HepG2 (cell line): ENCODE results near the gene GCHFR. TPM values are rescaled to one million over a fixed set of nuclear protein-coding genes. Genes with fewer than 3 reads are reported as not detected.

ENCODE experiments used
- FOXK1 ChIP-seq: sonication (generic); formaldehyde crosslinking; IDR thresholded peaks from 2 replicates; pipeline ENCODE4 v1.4.0; 2020; ENCODE audit warnings: low read depth, missing genetic modification reagents, borderline replicate concordance
- GATAD2A ChIP-seq: IDR thresholded peaks from 2 replicates; pipeline ENCODE4 v1.6.1; 2016
- HDAC6 ChIP-seq: fragments of 200-600 bp; sonication (generic); IDR thresholded peaks from 2 replicates; pipeline ENCODE4 v1.7.0; 2017; ENCODE audit warnings: mild to moderate bottlenecking, antibody characterized with exemption, low read length, low read depth
- HIC2 ChIP-seq: sonication (generic); formaldehyde crosslinking; IDR thresholded peaks from 2 replicates; pipeline ENCODE4 v1.9.0; 2022; ENCODE audit warnings: low read depth, missing genetic modification reagents
- IRF9 ChIP-seq: sonication (generic); formaldehyde crosslinking; IDR thresholded peaks from 2 replicates; pipeline ENCODE4 v1.8.0; 2022; ENCODE audit warnings: missing genetic modification reagents, mild to moderate bottlenecking, borderline replicate concordance
- ISX ChIP-seq: sonication (generic); formaldehyde crosslinking; conservative IDR thresholded peaks from 2 replicates; pipeline ENCODE4 v1.5.0; 2020; ENCODE audit warnings: missing genetic modification reagents
- MAZ ChIP-seq, 2 experiments: sonication (generic) in 1 of 2; formaldehyde crosslinking in 1 of 2; IDR thresholded peaks; 2 replicates each; pipeline versions ENCODE4 v1.5.0 to v1.6.1; 2012 to 2020; ENCODE audit warnings: low read depth in 2 of 2, mild to moderate bottlenecking in 2 of 2, borderline replicate concordance in 1 of 2, improper control_type of control experiment in 1 of 2, low read length in 1 of 2, missing genetic modification reagents in 1 of 2, moderate library complexity in 1 of 2
- RNF219 ChIP-seq: sonication (generic); formaldehyde crosslinking; IDR thresholded peaks from 2 replicates; pipeline ENCODE4 v1.5.0; 2020; ENCODE audit warnings: mild to moderate bottlenecking, missing genetic modification reagents
- SIX1 ChIP-seq: sonication (generic); formaldehyde crosslinking; IDR thresholded peaks from 2 replicates; pipeline ENCODE4 v1.4.0; 2020; ENCODE audit warnings: missing genetic modification reagents, borderline replicate concordance
- SMAD3 ChIP-seq: sonication (generic); formaldehyde crosslinking; IDR thresholded peaks from 2 replicates; pipeline ENCODE4 v1.4.0; 2020; ENCODE audit warnings: missing genetic modification reagents
- SNAPC2 ChIP-seq: sonication (generic); formaldehyde crosslinking; IDR thresholded peaks from 2 replicates; pipeline ENCODE4 v1.8.1; 2022; ENCODE audit warnings: mild to moderate bottlenecking, missing genetic modification reagents
- TFE3 ChIP-seq: IDR thresholded peaks from 2 replicates; pipeline ENCODE4 v1.6.1; 2016
- ZNF280D ChIP-seq: sonication (generic); formaldehyde crosslinking; IDR thresholded peaks from 2 replicates; pipeline ENCODE4 v1.5.1; 2020; ENCODE audit warnings: mild to moderate bottlenecking, missing genetic modification reagents
- polyA plus RNA-seq, 8 experiments: library from polyadenylated mRNA; depleted of rRNA in 3 of 8; stranded (reverse) in 7 of 8; unstranded in 1 of 8; fragments of >200 nt; fragmentation: Illumina TruSeq in 4 of 8; extraction: Trizol in 4 of 8; gene quantifications; 2 replicates each; pipeline versions ENCODE4 v1.2.1 to v1.2.3, GENCODE V29; 2011 to 2016; ENCODE audit warnings: low read depth in 4 of 8, missing spikeins in 1 of 8, mixed read lengths in 1 of 8; ENCODE audit not compliant: insufficient read depth in 1 of 8
- total RNA-seq, 5 experiments: library from RNA; depleted of rRNA; stranded (reverse); fragments of >200 nt; fragmentation: Illumina TruSeq; extraction: Trizol; gene quantifications; 2 replicates each; pipeline ENCODE4 v1.2.3, GENCODE V29; 2016; ENCODE audit warnings: low read depth in 1 of 5
- TF ChIP-seq, protein P1 (sequence below): sonication (generic); formaldehyde crosslinking; IDR thresholded peaks from 2 replicates; pipeline ENCODE4 v1.9.0; 2021; ENCODE audit warnings: missing genetic modification reagents, mild to moderate bottlenecking, borderline replicate concordance

GCHFR gene
- total and polyA plus RNA-seq, 2 of the 13 experiments (the other 11 are each of a cell fraction or from before 2014, with no cell fraction given), result 51.5 to 92.4 TPM

DNA sequence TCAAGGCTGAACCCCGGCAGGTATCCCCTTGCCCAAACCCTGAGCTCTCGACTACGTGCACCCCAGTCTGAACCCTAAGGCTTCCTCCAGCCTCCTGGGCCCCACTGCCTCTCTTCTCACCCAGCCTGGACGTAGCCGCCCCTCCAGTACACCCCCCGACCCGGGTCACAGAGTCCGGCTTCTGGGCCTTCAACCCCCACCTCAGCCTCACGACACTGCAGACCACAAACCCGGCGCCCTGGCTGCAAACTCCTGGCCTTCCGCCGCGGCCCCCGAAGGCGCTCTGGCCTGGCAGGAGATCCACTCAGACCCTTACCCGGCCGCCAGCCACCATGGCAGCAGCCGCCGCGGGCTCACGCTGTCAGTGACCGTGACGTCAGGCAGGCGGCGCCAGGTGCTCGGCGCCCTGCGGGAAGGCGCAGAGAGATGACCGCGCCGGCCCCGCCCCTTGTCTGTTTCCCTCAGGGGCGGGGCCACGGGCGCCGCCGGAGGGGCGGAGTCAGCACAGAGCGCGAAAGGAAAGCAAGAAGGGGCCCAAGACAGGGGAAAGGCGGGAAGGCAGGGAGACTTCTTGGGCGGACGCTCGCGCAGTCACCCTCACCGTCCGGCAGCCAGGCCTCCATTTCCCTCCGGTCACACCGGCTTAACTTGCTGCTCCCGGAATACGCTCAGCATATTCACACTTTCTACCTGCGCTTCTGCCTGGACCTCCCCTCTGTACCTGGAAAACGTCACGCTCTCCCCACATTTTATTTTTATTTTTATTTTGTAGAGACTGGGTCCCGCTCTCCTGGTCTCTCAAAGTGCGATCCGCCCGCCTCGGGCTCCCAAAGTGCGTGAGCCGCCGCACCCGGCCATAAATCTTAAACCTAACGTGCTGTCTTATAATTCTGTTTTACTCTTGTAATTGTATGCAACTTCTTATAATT is 8.7 kb upstream of the GCHFR start, which contains the start of gene RMDN3 (continued):
- TF ChIP-seq ZNF280D (CRISPR knock-in tag), result no peak
- TF ChIP-seq HDAC6, result no peak
- no peak for TF ChIP-seq SNAPC2 (CRISPR knock-in tag)
- TF ChIP-seq, protein P1, sequence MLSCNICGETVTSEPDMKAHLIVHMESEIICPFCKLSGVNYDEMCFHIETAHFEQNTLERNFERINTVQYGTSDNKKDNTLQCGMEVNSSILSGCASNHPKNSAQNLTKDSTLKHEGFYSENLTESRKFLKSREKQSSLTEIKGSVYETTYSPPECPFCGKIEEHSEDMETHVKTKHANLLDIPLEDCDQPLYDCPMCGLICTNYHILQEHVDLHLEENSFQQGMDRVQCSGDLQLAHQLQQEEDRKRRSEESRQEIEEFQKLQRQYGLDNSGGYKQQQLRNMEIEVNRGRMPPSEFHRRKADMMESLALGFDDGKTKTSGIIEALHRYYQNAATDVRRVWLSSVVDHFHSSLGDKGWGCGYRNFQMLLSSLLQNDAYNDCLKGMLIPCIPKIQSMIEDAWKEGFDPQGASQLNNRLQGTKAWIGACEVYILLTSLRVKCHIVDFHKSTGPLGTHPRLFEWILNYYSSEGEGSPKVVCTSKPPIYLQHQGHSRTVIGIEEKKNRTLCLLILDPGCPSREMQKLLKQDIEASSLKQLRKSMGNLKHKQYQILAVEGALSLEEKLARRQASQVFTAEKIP (CRISPR knock-in tag), result no peak
- peak; percentile 78; the same call in 1 of the 2 replicates for TF ChIP-seq MAZ (IDR thresholded peaks at IDR 0.05; ENCODE audit: borderline replicate concordance, low read depth, low read length)
- TF ChIP-seq MAZ (CRISPR knock-in tag; IDR thresholded peaks at IDR 0.05; ENCODE audit: low read depth), result no peak
- TF ChIP-seq IRF9 (CRISPR knock-in tag), result 0 out of 2 replicates have a peak, but pooled peaks have one; percentile 43
- peak; percentile 82; the same call in 1 of the 2 replicates for TF ChIP-seq FOXK1 (CRISPR knock-in tag)
- no peak for TF ChIP-seq ISX
- no peak for TF ChIP-seq HIC2 (CRISPR knock-in tag)
- TF ChIP-seq SMAD3, result peak; percentile 17; the same call in 1 of the 2 replicates
- TF ChIP-seq SIX1 (CRISPR knock-in tag), result no peak
- no peak; the same call in 1 of the 2 replicates for TF ChIP-seq TFE3 (CRISPR knock-in tag)
- no peak for TF ChIP-seq GATAD2A (CRISPR knock-in tag)
- no peak for TF ChIP-seq RNF219 (CRISPR knock-in tag)
